GM18508 (cell line): Measurements from ENCODE around the gene TMEM63B.
"Not testable (repeated sequence)": the region's sequence is repeated elsewhere in the genome, so short reads cannot be mapped to it uniquely, and the experiment has no call there.

Experiments
- ATAC-seq: cut with Tn5 transposase; IDR thresholded peaks from one replicate; pipeline ENCODE4 v1.9.1; 2021; ENCODE audit warnings: moderate number of reproducible peaks; ENCODE audit not compliant: insufficient read depth, unreplicated experiment

The TMEM63B gene

DNA sequence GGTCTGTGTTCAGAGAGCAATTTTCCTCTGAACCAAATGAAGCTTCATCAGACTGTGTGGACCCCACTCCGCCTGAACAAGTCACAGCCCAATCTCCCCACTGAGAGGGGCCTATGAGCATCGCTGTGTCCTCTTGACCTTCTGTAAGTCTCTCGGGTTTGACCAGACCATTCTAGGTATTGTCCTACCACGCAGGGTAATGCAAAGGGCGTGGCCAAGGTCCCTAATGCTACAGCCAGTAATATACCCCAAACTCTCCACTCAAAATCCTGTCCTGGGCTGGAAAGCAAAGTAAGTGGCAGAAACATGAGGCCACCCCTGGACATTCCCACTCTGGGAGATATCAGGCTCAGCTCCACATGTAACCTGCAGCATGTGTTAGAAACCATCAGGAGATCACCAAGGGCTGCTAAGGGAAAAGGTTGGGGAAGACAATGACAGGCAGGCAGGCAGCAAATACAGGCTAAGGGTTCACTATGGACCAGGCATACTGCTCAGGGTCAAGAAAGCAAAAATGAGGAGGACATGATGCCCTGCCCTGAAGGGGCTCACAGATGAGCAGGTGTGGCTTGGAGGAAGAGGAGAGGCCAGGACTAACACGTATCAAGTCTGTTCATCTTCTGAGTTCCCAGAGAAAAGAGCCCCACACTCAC is 33.5 kb upstream of the TMEM63B start:
- no peak for ATAC-seq

DNA sequence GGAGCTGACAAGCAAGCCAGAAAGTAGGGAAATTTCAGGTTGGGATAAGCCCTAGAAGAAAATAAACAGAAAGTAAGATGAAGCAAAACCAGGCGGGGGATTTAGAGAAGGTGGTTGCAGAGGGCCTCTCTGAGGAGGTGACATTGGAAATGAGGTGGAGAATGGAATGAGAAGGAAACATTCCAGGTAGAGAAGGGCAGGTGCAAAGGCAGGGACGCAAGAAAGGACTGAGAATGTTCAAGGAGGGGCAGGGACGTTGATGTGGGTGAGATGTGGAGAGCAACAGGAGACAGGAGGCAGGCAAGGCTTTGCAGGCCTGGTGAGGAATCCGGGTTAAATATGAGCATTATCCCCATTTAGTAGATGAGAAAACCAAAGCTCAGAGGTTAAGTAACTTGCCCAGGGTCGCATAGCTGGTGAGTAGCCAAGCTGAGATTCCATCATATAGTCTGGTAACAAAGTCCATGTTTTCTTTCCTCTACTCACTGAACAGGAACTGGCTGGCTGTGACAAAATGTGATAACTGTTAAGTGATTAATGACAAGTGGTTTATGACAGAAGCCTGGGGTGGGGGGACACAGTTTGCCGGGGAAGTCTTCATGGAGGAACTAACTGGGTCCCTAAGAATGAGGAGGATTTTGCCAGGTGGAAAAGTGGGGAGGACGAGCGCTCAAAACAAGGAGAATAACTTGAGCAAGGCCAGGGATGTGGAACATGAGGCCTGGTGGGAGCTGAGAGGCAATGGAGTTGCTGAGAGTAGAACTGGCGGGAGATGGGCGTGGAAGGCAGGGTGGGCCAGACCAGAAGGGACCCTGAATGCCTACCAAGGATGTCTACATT is 32.7 kb upstream of the TMEM63B start:
- ATAC-seq, result no peak

GRCh38 chr6:44095243-44095623 is 32.1 kb upstream of the TMEM63B start:
- not testable (repeated sequence) for ATAC-seq

GRCh38 chr6:44096612-44097011 is 30.7 kb upstream of the TMEM63B start:
- ATAC-seq, result no peak

DNA sequence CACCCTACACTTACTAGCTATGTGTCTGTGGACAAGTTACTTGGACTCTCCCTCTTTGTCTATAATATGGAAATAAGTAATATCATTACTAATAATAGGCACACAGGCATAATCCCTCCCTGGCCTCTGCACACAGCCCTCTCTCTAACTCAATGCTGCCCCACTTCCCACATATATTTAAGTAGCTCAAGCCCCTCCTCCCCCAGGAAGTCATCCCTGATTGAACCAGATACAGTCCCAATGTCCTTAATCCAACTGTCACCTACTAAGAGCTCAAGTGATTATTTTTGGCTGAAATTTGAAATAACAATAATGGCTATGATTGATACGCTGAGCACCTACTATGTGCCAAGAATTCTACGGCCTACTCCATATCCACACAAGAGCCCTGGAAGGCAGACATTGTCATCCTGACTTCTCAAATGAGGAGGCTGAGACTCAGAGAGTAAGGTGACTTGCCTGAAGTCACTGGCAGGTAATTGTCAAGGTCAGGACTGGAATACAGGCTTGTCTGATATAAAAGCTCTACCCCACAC is 29.5 kb upstream of the TMEM63B start:
- ATAC-seq, result no peak

DNA sequence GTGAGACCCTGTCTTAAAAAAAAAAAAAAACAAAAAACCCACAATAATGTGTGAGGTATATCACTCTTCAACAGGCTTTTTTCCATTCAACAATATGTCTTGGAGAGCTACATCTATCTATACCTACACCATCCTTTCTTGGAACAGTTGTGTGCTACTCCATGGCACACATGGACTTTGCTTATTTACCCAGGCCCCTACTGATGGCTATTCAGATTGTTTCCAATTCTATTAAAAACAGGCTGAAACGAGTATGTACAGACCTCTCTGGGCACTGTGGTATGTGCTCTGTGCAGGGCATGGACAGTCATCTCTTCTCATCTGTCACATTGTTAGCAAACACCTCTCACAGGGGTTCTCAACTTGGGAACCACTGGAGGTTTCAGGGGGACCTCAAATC is 28.2 kb upstream of the TMEM63B start:
- ATAC-seq, result no peak

- ATAC-seq, result no peak
Measured at GRCh38 chr6:44100088-44100550, 27.2 kb upstream of the TMEM63B start.

- no peak for ATAC-seq
Measured at GRCh38 chr6:44101832-44102231, 25.5 kb upstream of the TMEM63B start.

DNA sequence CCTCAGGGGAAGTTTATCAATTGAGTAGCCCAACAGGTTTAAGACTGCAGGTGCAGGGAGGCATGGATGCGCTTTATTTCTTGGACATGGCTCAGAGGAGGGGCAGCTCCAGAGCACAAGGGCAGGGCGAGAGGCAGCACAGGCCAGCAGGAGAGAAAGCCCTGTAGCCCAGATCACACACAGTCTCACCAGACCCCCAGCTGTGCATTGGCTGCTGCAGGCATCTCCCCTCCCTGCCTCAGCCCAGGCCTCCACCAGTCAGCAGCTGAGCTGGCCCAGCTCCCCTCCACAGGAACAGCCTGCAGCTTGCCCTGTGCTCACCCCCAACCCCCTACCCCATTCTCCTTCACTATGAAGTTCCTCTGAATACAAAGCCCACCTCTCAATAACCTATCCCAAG is 24.8 kb upstream of the TMEM63B start:
- ATAC-seq, result no peak

- no peak for ATAC-seq
Measured at GRCh38 chr6:44104481-44105021, 22.8 kb upstream of the TMEM63B start.

DNA sequence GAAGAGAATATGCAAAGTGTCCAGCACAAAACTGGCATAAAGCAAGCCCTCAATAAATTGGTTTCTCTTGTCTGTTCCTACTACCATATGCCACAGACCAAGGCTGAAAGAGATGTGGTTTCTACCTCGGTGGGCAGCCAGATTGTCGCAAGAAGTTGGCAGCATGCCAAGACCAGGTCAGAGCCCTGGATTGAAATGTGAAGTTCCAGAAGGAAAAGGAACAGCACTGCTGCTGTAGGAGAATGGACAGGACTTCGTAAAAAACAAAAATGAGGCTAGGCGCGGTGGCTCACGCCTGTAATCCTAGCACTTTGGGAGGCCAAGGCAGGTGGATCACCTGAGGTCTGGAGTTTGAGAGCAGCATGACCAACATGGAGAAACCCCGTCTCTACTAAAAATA is 22.2 kb upstream of the TMEM63B start:
- ATAC-seq, result no peak

DNA sequence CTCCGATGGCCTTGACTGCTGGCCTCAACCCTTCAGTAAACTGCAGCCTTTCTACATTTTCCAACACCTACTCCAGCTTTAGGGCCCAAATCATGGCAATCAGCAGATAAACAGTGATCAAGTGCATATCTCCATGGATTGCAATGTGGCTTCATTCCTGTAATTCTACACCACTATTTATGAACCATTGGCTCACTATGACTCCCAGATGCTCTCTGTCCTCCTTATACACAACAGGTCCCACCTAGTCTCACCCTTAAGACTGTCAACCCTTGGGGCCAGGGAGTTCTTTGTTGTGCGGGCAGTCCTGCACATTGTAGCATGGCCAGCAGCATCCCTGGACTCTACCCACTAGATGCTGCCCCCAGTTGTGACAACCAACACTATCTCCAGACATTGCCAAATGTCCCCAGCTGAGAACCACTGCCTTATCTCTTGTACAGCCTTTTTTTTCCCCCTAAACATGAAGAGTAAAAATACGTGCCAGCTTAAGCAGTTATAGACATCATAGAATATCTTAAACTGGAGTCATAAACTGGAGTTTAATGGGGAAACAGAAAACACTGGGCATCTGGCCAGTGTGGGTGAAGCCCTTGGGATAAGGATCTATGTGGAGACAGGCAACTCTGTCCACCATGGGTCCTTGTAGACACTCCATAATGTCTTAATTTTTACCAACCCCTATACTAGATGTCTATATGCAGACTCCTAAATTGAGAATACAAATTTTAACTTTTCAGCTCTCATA is 21.2 kb upstream of the TMEM63B start:
- ATAC-seq, result no peak

DNA sequence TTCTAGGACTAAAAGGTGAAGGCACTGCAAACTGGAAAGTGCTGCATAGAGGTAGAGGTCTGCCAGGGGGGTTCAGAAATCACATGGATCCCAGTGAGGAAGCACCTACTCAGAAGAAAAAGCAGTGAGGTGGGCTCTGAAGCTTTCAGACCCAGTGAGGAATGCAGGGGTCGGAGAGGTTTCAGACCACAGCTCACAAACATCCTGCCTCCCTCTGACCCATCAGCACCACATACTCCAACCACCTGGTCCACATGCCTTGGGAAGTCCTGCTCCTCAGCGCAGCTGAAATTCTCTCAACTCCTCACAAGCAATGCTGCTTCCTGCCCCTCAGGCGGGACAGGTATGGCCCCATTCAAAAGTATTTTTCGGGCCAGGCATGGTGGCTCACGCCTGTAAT is 20.3 kb upstream of the TMEM63B start:
- ATAC-seq, result no peak

DNA sequence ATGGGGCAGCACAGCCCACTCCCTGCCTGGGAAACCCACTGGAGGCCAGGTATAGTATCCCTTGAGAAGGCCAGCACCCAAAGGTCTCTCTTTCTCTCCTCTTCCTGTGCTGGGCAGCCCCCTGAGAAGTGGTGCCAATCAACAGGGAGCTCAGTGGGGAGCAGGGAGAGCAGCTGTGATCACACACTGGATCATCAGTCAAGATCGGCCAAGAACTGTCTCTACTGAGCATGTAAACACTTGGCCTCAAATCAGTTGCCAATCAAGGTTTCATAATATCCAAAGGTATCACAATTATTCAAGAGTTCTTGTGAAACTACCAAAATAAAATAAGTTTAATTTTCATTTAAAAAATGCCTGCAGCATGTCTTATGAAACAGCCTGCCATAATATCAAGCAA is 18.9 kb upstream of the TMEM63B start:
- ATAC-seq, result no peak

- ATAC-seq, result no peak
Measured at GRCh38 chr6:44109212-44109611, 18.1 kb upstream of the TMEM63B start.

DNA sequence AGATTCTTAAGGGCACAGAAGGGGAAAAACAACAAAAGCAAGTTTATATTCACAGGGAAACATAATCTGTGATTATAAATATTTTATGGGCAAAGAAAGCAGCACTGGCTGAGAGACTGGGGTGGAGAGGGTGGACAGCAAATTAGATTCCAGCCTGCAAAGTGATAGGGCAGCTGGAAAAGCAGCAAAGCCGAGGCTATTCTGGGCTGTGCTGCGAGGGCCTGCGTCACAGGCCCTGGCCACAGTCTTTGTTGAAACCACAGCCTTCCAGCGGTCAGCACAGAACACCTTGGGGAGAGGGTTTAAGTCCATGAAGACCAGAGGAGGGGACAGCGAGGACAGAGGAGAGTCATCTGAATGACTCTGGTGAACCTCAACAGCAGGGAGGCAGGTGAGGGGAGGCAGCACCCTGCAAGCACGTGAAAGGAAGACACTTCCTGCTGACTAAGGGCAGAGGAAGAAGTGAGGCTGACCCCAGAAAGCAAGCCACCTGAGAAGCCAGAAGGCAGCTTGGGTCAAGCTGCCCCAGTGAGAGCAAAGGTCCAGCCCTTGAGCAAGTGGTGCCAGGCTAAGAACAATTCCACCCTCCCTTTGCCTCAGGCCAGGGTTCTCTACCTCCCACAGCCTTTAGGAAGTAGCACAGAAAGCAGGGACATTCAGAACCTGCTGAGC is 17.2 kb upstream of the TMEM63B start:
- ATAC-seq, result no peak

DNA sequence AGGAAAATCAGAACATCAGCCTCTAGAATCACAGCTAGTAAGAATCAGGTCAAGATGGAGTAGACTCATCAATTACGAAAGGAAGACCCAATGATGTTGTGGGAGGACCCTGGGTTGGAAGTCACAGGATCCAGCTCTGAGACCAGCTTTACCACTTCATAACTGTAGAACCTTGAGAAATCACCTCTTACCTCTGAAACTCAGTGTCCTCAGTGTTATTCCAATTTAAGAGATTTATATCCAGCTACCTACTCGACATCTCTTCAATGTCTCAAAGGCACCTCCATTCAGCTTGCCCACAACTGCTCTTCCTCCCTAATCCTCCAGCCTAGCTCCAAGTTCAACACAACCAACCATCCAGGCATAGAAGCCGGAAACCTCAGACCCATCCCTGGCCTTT is 16.4 kb upstream of the TMEM63B start:
- no peak for ATAC-seq

DNA sequence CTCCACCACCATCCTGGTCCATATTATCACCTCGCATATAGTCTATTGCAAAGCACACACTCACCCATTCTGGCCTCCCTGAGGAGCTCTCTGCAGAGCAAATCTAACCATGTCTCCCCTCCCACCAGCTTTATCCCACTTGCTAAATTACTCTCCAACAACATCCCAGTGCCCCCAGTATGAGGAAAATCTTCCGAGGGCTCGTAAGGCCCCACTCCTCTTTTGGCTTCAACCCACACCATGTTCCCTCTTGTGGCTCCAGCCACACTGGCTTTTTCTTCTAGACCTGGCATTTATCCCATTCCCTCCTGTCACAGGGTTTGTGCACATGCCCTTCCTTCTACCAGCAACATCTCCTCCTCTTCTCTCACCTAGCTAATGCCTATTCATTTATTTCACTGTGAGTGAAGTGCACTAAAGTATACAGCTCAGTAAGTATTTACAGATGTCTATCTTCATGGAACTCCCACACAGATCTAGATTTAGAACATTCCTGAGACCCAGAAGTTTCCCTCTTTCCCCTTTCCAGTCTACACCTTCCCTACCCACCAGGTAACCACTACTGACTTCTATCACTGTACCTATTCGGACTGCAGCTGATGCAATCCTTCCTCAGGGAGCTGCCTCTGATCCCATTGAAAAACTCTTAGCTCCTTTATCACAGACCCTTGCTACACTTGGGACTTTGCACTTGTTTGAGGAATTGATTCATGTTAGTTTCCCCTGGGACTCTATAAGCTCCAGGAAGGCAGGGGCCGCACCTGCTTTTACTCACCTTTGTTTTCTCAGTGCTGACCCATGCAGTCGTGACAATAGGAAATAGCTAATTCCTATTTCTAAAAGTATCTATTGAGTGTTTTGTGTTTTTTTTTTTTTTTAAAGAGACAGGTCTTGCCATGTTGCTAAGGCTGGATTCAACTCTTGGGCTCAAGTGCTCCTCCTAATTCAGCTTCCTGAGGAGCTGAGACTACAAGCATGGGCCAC is 15.6 kb upstream of the TMEM63B start:
- no peak for ATAC-seq

GRCh38 chr6:44113414-44113813 is 13.9 kb upstream of the TMEM63B start:
- no peak for ATAC-seq
